Thoracic aorta (tissue), 2 donors: ENCODE data around the gene SLC18A3. TPM values are rescaled to one million over a fixed set of nuclear protein-coding genes. Genes with fewer than 3 reads are reported as not detected.

ENCODE experiments used
- ATAC-seq: fragments of 150-250 bp; one replicate; pipeline ENCODE4 v1.8.0; 2017; ENCODE audit warnings: low read depth; ENCODE audit not compliant: insufficient number of reproducible peaks, low FRiP score
- DNase-seq: peaks from one replicate; pipeline ENCODE4 v3.0.0-alpha.2; 2020; ENCODE audit warnings: low spot score
- H3K27ac ChIP-seq, 2 donors: fragments of 200-600 bp; sonication (generic); 1 replicate in 1 of 2; 2 replicates in 1 of 2; pipeline ENCODE4 v1.5.1; 2016; ENCODE audit warnings: mild to moderate bottlenecking in 2 of 2, moderate library complexity in 2 of 2
- H3K27me3 ChIP-seq: fragments of 200-600 bp; sonication (generic); replicated peaks from 2 replicates; pipeline ENCODE4 v1.6.0; 2016; ENCODE audit warnings: mild to moderate bottlenecking; ENCODE audit not compliant: insufficient read depth
- H3K36me3 ChIP-seq: fragments of 200-600 bp; sonication (generic); one replicate; pipeline ENCODE4 v1.5.1; 2016
- H3K4me1 ChIP-seq, 2 donors: fragments of 200-600 bp; sonication (generic); 1 replicate in 1 of 2; 2 replicates in 1 of 2; pipeline versions ENCODE4 v1.5.1 to v1.6.0; 2016; ENCODE audit warnings: low read depth in 2 of 2, mild to moderate bottlenecking in 1 of 2; ENCODE audit not compliant: control insufficient read depth in 1 of 2
- H3K4me3 ChIP-seq: fragments of 200-600 bp; sonication (generic); 2 replicates; pipeline ENCODE4 v1.5.1; 2016; ENCODE audit warnings: mild to moderate bottlenecking
- H3K9me3 ChIP-seq: fragments of 200-600 bp; sonication (generic); 2 replicates; pipeline ENCODE4 v1.5.1; 2016
- total RNA-seq, 2 donors: library from RNA; depleted of rRNA; stranded (reverse); fragments of >200 nt; gene quantifications; one replicate each; pipeline versions ENCODE4 v1.1.0 to v1.2.3, GENCODE V29; 2016
- TF ChIP-seq, protein P1 (sequence below): fragments of 200-600 bp; sonication (generic); IDR thresholded peaks from one replicate; pipeline ENCODE4 v1.5.1; 2019; ENCODE audit warnings: antibody characterized with exemption

Gene SLC18A3
- total RNA-seq, 2 donors from 2014 or later = not detected

DNA sequence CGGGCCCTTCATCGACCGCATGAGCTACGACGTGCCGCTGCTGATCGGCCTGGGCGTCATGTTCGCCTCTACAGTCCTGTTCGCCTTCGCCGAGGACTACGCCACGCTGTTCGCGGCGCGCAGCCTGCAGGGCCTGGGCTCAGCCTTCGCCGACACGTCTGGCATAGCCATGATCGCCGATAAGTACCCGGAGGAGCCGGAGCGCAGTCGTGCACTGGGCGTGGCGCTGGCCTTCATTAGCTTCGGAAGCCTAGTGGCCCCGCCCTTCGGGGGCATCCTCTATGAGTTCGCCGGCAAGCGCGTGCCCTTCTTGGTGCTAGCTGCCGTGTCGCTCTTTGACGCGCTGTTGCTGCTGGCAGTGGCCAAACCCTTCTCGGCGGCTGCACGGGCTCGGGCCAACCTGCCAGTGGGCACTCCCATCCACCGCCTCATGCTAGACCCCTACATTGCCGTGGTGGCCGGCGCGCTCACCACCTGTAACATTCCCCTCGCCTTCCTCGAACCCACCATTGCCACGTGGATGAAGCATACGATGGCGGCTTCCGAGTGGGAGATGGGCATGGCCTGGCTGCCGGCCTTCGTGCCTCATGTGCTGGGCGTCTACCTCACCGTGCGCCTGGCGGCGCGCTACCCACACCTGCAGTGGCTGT is 1.2 kb downstream of the SLC18A3 start:
- H3K27me3 ChIP-seq = peaks cover 14% of the 10 kb centered on the region
- H3K4me3 ChIP-seq = peak overlapping the region; percentile 43
- H3K36me3 ChIP-seq = no peaks in the 10 kb centered on the region
- peaks cover 9 to 32% of the 10 kb centered on the region in 2 donors for H3K4me1 ChIP-seq
- H3K9me3 ChIP-seq = no peaks in the 10 kb centered on the region
- DNase-seq = no peak
- TF ChIP-seq, protein P1, sequence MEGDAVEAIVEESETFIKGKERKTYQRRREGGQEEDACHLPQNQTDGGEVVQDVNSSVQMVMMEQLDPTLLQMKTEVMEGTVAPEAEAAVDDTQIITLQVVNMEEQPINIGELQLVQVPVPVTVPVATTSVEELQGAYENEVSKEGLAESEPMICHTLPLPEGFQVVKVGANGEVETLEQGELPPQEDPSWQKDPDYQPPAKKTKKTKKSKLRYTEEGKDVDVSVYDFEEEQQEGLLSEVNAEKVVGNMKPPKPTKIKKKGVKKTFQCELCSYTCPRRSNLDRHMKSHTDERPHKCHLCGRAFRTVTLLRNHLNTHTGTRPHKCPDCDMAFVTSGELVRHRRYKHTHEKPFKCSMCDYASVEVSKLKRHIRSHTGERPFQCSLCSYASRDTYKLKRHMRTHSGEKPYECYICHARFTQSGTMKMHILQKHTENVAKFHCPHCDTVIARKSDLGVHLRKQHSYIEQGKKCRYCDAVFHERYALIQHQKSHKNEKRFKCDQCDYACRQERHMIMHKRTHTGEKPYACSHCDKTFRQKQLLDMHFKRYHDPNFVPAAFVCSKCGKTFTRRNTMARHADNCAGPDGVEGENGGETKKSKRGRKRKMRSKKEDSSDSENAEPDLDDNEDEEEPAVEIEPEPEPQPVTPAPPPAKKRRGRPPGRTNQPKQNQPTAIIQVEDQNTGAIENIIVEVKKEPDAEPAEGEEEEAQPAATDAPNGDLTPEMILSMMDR = no peak
- H3K27ac ChIP-seq = no peak overlapping the region
- ATAC-seq = no peak

DNA sequence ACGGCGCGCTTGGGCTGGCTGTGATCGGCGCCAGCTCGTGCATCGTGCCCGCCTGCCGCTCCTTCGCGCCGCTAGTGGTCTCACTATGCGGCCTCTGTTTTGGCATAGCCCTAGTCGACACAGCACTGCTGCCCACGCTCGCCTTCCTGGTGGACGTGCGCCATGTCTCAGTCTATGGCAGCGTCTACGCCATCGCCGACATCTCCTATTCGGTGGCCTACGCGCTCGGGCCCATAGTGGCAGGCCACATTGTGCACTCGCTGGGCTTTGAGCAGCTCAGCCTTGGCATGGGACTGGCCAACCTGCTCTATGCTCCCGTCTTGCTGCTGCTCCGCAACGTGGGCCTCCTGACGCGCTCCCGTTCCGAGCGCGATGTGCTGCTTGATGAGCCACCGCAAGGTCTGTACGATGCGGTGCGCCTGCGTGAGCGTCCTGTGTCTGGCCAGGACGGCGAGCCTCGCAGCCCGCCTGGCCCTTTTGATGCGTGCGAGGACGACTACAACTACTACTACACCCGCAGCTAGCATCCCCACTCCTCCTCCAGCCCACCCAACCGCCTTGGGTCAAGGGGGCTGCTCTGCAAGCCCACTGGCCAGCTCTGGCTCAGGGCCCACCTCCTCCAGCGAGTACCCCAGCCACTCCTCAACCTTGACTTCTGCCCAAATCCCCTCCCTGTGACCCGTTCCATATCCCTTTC is 1.9 kb downstream of the SLC18A3 start:
- ATAC-seq (no peak), DNase-seq (no peak)
- Histone ChIP-seq H3K9me3 (no peaks in the 10 kb centered on the region), H3K36me3 (no peaks in the 10 kb centered on the region), H3K4me3 (no peak overlapping the region), H3K27me3 (peaks cover 14% of the 10 kb centered on the region), H3K4me1 (peaks cover 9 to 32% of the 10 kb centered on the region in 2 donors), H3K27ac (no peak overlapping the region)
- TF ChIP-seq, protein P1 = no peak

DNA sequence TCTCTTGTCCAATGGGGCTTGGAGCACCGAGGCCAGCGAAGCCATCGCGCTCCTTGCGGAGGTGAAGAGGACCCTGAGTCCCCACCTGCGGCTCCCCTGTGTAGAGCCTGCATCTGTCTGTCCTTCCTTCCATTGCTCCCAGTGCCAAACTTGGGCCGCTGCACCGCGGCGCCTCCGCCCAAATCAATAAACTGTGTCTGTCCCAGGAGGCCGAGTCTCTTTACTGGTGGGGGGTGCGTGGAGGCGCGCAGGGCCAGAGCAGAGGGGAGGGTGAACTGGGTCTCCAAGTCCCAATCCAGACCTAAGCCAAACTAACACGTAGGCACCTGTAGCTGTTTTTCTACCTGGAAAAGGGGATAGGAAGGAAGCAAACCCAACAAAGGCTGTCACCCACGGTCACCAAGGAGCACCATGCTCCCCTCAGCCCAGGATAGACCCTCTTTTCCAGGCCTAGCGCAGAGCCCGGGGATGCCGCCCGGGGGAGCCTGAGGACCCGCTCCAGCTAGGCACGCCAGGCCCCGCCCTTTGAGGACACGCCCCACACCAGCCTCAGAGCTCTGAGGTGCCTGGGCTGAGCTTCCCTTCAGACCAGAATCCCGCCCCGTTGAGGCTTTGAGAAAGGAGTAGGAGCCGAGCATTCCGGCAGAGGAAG is 2.5 kb downstream of the SLC18A3 start:
- H3K4me3 ChIP-seq = no peak overlapping the region
- TF ChIP-seq, protein P1 = no peak
- H3K36me3 ChIP-seq = no peaks in the 10 kb centered on the region
- H3K27ac ChIP-seq = no peak overlapping the region
- peaks cover 9 to 32% of the 10 kb centered on the region in 2 donors for H3K4me1 ChIP-seq
- no peaks in the 10 kb centered on the region for H3K9me3 ChIP-seq
- no peak for ATAC-seq
- no peak for DNase-seq
- peaks cover 14% of the 10 kb centered on the region for H3K27me3 ChIP-seq

DNA sequence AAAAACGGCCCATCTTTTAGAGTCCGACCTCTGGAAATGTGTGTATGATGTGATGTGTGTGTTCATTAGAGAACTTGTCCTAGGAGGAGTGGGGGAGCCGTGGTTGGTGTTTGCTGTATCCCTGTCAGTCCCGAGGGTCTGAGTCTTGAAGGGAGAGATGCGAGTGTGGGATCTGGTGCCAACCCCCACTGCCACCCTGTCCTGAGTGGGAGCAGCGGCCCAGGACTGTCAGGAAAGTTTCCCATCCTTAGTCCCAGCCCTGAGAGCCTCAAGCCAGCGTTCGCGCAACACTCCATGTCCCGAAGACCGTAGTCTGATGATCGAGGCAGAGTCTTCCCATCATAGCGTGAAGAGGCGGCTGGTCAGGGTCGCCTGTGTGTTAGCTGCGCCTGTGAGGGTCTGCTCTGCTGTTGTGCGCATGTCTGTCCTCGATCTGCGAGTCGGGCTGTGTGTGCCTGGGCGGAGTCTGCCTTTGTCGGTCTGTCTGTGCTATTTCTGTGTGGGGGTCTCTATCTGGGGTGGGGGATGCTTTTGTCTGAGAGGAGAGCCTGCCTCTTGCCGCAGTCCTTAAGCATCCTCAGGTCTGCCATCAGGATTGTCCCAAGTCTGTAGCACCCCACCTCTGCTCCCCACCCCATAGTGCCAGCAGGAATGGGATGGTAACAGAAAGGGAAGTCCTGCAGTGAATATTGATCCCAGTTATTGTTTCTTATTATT is 3.2 kb downstream of the SLC18A3 start:
- Histone ChIP-seq H3K4me1 (peaks cover 9 to 32% of the 10 kb centered on the region in 2 donors), H3K27ac (no peak overlapping the region), H3K4me3 (no peak overlapping the region), H3K36me3 (no peaks in the 10 kb centered on the region), H3K9me3 (no peaks in the 10 kb centered on the region), H3K27me3 (peaks cover 14% of the 10 kb centered on the region)
- DNase-seq (no peak), ATAC-seq (no peak)
- TF ChIP-seq, protein P1 = no peak

DNA sequence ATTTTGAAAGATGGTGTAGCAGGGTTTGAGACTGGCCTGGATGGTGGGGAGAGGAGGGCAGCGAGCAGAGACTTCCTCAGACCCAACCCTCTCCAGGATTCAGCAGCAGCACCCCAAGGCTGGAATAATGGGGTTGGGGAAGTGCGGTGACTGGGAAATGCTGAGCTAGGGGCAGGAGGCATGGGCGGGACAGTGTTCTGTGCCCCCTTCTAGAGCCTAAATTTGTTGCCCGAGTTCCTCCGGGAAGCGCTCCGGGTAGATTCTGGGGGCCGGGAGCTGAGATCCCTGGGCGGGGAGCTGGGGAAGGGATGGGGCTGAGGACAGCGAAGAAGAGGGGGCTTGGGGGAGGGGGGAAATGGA is 3.8 kb downstream of the SLC18A3 start, which contains the start of gene CHAT:
TSS of gene CHAT (plus strand) at position 156 of the 360 bp plus-strand sequence. CDS start at position 309, 153 bp downstream.
- DNase-seq (no peak), ATAC-seq (no peak)
- TF ChIP-seq, protein P1 = no peak
- Histone ChIP-seq H3K27ac (no peak within 1 kb of the TSS), H3K4me1 (peaks cover 9 to 32% of the 10 kb centered on the region in 2 donors), H3K36me3 (no peaks in the 10 kb centered on the region), H3K4me3 (no peak within 1 kb of the TSS), H3K27me3 (peaks cover 14% of the 10 kb centered on the region), H3K9me3 (no peaks in the 10 kb centered on the region)
